Measurements from ENCODE around the gene KCTD20.
"Not testable (repeated sequence)": the region's sequence is repeated elsewhere in the genome, so short reads cannot be mapped to it uniquely, and the experiment has no call there.

KCTD20 gene

DNA sequence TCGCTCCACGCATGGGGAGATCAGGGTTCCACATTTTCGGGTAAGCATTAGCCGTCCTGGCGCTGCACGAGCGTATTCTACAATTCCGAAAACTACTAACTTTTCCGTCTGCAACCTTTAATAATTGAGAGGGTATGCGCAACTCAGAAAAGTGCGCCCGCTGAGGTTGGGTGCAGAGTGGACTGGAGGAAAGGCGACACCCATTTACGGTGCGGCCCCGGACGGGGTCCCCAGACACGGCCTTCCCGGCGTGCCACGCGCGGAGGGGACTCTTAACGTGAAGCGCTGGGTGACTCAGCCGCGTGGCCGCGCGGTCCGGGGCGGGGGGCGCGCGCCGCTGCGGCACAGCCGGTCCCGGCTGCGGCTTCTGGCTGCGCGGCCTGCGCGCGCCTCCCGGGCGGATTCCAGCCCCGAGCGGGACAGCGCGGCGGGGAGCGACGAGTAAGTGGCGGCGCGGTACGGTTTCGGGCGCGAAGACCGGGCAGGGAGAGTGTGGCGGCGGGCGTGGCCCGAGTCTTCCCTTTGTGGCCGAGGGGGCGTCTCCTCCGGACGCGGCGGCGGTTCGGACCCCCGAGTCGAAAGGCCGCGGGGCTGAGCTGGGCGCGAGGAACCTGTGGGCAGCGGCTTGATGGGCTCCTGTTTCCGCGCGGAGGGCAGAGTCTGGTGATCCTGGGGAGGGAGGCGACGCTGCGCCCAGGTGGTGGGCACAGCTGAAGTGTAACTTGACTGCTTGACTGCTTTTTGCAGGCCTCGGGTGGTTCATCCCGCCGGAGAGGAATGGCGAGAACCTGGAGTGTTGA is at the start of gene KCTD20, which contains the start of gene PXT1:
Gene KCTD20, plus strand, starts transcription at position 330 of the 800 bp plus-strand sequence. CDS start 27,098 bp downstream, outside the sequence.
Gene PXT1, minus strand, starts transcription at position 184 of the 800 bp plus-strand sequence. CDS start 16,772 bp downstream, outside the sequence.
- peak in 55 of 56 donors; percentile 12 to 89 (median 74) for DNase-seq

DNA sequence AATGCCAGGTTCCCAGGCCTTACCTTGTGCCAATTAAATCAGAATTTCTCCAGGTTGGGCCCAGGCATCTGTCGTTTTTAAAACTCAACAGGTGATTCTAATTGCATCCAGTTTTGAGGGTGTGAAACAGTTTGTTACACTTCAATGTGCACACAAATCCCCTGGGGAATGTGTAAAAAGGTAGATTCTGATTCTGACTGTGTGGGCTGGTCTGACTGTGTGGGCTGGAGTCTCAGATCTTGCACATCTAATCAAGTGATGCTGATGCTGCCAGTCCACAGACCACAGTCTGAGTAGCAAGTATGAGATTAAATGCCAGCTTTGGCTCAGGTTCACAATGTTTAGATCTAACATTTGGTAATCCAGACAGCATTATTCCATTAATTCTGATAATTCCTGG is 42.8 kb upstream of the KCTD20 start:
- no peak for DNase-seq

DNA sequence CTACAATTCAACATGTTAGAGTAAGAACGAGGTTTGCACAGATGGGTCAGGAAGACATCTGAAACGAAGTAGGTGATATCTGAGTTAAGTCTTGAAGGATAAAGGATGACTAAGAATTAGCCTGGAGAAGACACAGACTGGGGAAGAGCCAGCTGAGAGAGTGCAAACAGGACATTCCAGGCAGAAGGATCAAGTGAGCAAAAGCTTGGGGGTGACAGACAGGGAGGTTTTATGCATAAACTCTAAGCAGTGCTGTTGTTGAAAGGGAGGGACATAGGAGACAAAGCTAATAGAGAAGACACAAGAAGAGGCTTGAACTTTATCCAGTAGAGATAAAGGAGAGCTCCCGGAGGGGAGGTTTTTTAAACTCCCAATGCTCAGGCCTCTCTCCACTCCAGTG is 40.3 kb upstream of the KCTD20 start:
- no peak for DNase-seq

DNA sequence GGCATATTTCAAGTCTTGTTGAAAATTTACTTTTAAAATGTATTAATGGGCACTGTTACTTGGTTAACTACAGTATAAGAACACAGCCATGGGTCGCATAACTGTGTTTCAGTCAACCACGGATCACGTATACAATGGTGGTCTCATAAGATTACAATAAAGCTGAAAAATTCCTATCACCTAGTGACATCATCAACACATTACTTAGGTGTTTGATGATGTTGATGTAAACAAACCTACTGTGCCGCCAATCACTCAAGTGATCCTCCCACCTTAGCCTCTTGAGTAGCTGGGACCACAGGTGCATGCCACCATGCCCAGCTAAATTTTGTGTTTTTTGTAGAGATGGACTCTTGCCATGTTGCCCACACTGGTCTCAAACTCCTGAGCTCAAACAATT is 38.6 kb upstream of the KCTD20 start:
- DNase-seq: no peak

DNA sequence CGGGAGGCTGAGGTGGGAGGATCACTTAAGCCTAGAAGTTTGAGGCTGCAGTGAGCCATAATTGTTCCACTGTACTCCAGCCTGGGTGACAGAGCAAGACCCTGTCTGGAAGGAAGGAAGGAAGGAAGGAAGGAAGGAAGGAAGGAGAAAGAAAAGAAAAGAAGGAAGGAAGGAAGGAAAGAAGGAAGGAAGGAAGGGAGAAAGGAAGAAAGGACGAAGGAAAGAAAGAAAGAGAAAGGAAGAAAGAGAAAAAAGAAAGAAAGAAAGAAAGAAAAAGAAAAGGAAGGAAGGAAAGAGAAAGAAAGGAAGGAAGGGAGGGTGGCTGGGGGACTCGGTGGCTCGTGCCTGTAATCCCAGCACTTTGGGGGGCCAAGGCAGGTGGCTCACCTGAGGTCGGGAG is 33.1 kb upstream of the KCTD20 start:
- DNase-seq: not testable (repeated sequence)

DNA sequence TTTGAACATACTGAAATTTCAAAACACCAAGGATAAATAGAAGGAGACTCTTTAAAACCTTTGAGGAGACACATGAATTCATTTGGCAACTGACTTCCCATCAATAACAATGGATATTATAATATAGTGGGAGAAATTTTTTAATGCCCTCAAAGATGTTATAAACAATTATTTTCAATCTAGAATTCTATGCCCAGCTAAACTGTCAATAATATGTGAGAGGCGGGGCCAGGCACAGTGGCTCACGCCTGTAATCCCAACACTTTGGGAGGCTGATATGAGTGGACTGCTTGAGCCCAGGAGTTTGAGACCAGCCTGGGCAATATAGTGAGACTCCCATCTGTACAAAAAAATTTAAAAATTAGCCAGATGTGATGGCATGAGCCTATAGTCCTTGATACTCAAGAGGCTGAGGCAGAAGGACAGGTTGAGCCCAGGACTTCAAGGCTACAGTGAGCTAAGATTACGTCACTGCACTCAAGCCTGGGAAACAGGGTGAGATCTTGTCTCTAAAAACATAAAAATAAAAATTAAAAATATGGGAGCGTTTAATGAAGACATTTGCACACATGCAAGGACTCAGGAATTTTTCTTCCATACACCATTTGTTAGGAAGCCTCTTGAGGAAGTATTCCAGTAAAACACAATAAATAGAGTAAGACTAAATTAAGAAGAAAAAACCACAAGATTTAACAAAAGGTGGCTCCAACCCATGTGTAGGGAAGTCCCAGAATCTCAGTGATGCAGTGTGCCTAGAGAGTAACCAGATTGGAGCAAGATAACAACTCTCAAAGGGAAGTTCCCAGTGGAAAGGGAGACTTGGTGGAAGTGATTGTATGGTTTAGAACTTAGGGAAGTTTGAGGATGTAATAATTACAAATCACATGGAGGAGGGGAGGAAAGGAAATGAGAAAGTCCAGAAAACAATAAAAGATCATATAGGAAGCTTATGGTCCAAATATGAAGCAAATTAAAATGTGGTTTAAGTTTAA is 29.0 kb upstream of the KCTD20 start:
- no peak for DNase-seq

DNA sequence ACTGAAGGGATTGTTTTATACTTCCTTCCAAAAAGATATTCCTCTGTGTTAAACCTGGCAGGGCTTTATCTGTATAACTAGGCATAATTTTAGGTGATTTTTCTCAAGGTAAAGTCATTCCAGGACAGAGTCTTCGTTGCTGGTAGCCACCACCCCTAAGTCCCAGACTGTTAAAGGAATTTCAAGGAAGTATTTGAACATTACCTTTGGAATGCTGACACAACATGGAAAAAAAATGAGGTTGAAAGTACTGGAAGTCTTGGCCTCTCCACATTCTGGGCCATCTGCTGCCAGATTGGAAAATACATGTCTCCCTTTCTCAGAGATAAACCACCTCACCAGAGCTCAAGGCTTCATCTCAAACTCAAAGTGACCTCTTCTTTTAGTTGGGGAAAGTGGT is 28.3 kb upstream of the KCTD20 start:
- DNase-seq: no peak

DNA sequence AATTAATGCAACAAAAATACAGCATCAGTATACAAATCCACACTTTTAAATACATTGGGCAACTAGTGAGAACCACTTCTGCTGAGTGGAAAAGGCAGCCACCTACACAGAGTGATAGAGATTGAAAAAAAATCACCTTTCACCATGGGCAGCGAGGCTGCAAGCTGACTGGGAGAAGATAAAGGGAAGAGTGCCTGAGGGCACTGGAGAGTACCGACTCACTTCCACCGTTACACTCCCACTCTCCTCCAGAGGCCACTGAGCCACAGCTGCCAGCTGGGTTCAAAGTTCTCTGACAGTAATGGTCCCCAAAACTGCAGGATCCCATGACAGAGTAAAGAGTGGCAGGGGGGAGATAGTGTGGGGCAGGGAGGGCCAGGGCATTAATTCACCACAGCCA is 24.2 kb upstream of the KCTD20 start:
- DNase-seq: no peak

DNA sequence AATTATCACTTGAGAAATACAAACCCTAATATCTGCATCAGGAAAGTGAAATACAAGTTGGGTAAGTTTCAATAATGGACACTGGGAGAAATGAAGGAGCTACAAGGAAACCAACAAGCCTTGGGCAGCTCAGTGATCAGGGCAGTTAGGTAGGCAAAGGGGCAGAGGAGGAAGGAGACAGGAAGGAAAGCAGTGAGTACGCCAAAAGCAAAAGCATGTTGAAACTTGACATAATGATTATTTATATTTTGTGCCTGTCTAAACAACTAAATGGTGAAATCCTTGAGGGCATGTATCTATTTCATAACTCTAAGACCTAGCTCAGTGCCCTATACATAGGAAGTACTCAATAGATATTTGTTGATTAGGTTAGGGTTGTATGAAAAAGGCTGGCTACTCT is 23.5 kb upstream of the KCTD20 start:
- DNase-seq: no peak

DNA sequence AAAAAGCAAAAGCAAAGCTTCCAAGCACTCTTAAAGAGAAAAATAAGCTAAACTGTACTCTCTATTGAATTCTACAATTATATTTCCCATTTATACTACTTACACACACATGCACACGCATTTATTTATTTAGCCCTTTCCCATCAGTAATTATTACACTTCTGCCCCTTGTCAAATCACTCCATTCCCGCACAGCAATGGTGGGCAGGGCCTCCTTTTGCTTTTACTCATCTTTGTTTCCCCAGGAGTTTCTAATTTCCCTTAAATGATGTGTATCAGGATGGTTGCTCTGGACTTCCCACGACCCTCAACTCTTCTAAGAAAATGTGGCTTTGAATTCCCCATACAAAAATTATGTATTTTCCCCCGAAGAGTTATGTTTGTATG is 20.1 kb upstream of the KCTD20 start:
- DNase-seq: no peak

DNA sequence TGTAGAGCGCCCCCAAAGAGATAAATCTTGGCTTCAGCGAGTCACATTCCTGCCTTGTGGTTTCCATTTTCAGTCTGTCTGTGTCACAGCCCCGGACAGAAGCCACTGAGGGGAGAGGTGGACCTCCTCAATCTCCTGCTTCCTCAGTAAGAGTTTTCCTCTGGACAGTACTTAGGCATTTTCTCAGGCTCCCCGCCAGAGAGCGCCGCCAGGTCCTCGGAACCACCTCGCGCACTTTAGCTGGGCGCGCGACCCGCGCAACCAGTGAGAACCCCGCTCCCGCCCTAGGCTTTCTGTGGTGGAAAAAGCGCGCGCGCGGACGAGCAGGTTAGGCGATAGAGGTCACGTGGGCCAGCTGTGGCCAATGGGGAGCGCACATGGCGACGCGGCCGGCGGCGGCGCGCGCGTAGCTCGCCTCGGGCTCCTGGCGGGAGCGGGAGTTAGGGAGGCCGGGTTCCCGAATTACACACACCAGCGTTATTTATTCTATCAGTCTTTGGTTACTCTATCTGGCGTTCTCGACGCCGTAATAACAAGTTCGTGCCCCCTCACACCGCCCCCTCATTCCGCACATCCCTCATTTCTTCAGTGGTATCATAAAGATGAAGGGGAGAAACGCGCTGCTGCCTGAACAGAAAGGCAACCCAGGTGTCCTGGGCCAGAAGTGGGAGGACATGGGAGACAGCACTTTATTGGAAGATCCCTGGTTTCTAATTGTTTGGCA is 19.5 kb upstream of the KCTD20 start:
- peak; percentile 74 to 98 (median 94) for DNase-seq

DNA sequence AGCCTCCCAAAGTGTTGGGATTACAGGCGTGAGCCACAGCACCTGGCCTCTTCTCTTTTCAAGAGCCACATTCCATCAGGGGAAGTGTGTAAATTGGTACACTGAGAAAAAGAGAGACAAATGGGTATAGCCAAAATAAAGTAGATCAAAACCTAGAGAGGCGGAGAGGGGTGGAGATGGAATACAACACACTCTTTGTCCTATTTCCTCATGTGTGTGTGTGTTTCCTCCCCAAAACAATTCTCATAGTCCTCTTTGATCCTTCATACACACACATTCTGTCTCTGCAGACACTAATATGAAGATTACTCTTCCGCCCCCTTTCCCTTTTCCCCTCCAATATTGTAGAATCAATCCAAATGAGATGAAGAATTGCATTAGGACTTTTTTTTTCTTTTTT is 16.2 kb upstream of the KCTD20 start:
- DNase-seq: no peak

DNA sequence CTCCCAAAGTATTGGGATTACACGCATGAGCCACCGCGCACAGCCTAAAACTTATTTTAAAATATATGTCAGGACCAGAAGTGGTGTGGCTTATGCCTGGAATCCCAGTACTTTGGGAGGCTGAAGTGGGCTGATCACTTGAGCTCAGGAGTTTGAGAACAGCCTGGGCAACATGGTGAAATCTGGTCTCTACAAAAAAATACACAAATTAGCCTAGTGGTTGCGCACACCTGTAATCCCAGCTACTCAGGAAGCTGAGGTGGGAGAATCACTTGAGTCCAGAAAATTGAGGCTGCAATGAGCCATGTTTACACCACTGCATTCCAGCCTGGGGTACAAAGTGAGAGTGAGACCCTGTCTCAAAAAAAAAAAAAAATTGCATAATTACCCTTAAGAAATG is 13.9 kb upstream of the KCTD20 start:
- DNase-seq: no peak

DNA sequence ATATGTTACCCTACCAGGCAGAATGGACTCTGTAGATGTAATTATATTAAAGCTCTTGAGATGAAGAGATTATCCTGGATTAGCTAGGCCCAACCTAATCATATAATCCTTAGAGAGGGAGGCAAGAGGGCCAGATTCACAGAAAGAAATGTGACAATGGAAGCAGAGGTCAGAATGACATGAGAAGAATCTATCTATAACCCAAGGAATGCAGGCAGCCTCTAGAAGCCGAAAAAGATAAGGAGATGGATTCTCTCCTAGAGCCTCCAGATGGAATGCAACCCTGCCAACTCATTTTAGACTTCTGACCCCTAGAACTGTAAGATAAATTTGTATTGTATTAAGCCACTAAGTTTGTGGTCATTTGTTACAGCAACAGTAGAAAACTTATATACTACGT is 12.4 kb upstream of the KCTD20 start:
- DNase-seq: no peak

DNA sequence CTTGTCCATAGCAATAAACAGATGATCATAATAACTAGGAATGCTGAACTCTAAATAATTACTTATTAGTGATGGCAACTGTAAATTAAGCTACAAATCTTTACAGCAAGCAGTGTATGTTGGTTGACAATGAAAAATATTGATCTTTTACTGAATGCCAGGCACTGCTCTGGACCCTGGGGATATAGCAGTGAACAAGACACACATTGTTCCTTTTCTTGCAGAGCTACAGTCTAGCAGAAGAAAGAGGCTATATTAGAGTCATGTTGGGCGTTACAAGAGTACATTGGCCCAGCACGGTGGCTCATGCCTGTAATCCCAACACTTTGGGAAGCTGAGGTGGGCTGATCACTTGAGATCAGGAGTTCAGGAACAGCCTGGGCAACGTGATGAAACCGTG is 11.6 kb upstream of the KCTD20 start:
- DNase-seq: no peak

DNA sequence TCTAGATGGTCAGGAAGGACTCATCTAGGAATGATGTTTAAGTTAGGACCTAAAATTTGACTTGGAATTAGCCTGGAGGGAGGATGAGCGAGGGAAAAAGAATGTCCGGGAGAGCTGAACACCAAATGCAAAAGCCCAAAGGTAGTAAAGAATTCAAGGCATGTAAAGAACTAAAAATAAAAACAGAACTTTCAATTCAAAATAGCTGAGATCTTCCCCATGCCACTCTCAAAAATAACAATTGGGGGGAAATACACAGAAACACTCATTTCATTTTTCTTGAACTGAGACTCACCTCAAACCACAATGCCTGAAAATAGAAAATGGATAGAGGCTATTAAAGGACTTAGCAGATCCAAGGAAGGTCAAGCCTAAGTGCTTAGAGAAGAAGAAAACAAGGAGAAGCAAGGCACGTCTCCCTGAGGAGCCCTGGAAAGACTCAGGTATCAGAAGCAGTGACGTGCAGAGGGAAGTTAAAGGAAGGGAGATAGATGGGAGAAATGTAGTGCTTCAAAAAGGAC is 10.6 kb upstream of the KCTD20 start:
- DNase-seq: no peak

DNA sequence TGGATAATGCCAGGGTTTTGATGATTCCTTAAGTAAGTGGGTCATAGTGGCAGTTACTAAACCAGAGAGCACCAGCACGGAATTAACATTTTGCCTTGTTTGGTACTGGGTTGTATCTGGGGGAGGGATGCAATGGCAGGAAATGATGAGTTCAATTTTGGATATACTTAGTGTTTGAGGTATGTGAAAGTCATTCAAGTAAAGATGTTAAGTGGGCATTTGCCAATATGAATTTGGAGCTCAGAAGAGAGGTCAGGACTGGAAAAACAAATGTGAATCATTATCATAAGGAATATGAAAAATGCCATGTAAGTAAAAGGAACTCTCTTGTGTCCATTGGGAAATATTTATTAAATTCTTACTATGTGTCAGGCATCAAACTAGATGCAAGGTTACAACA is 6.3 kb upstream of the KCTD20 start:
- DNase-seq: no peak

DNA sequence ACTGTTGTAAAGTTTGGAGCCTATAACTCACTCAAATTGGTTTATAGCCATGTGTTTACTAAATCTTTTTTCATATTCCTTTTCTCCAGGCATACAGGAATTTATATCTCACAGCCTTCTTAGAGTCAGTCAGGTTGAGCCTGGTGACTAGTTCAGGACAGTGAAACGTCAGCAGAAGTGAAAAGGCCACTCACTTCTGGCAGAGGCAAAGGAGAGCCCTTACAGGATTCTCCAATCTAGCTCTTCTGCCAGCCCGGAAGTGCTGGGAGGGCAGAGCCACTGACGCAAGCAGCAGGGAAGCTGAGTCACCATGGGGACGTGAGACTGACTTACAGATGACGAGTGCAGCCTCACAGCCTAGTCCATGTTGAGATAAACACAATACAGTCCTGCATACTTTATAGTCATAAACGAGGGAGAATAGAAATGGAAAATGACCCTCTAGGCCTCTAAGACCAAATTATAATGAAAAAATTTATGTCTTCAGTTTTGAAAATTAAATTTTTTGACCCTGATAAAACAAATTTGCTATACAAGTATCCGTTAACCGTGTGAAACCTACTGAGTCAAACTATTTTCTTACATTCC is 1.4 kb upstream of the KCTD20 start:
- peak in 55 of 56 donors; percentile 1 to 87 (median 71) for DNase-seq

DNA sequence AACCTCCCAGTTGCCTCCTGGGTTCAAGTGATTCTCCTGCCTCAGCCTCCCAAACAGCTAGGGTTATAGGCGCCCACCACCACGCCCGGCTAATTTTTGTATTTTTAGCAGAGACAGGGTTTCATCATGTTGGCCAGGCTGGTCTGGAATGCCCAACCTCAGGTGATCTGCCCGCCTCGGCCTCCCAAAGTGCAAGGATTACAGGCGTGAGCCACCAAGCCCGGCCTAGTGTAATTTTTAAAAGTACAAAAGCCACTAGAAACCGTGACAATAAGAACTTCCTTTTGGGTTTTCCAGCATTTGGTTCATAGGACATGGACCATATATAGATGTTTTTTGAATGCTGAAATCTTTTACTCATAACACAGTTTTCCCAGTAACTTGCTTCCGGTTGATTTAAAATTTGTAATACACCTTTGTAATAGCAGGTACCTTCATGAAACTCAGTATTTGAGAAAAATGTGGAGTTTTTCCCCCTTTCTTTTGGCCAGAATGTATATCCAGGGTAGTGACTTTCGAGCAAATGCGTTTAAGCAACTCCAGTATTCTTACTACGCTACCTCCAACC is 613 bp upstream of the KCTD20 start:
- DNase-seq: peak in 1 of 56 donors; percentile 3

Measured in amygdala (tissue), 56 donors.